Measurements from ENCODE around the gene NCOA1. TPM values are rescaled to one million over a fixed set of nuclear protein-coding genes. Genes with fewer than 3 reads are reported as not detected.

Gene NCOA1
- total RNA-seq, 1 donor from 2014 or later = 20.1 TPM

DNA sequence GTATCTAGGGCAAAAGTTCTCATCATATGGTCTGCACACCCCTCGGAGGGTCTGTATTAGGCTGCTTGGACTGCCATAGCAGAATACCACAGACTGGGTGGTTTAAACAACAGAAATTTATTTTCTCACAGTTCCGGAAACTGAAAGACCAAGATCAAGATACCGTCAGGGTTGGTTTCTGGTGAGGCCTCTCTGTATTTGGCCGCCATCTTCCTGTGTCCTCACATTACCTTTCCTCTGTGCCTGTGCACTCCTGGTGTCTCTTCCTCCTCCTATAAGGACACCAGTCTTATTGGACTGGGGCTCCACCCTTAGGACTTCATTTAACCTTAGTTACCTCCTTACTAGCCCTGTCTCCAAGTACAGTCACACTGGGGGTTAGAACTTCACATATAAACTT is 132.5 kb downstream of the NCOA1 start:
- H3K4me1 Mint-ChIP-seq = peaks cover 4% of the 10 kb centered on the region
- no peak for DNase-seq (ENCODE audit: low read depth, low spot score)
- H3K4me3 Mint-ChIP-seq = no peak overlapping the region
- H3K27ac Mint-ChIP-seq (ENCODE audit: unreplicated experiment) = no peak overlapping the region
- no peaks in the 10 kb centered on the region for H3K9me3 Mint-ChIP-seq
- H3K36me3 Mint-ChIP-seq (ENCODE audit: low read depth) = no peaks in the 10 kb centered on the region
- no peaks in the 10 kb centered on the region for H3K27me3 Mint-ChIP-seq (ENCODE audit: low read depth)
- no peak for TF ChIP-seq CTCF (conservative IDR thresholded peaks at IDR 0.05)

GRCh38 chr2:24625728-24626127 is 134.7 kb downstream of the NCOA1 start:
- H3K4me1 Mint-ChIP-seq = peaks cover 4% of the 10 kb centered on the region
- no peak for TF ChIP-seq CTCF (conservative IDR thresholded peaks at IDR 0.05)
- no peaks in the 10 kb centered on the region for H3K9me3 Mint-ChIP-seq
- H3K4me3 Mint-ChIP-seq = no peak overlapping the region
- H3K27me3 Mint-ChIP-seq (ENCODE audit: low read depth) = no peaks in the 10 kb centered on the region
- no peak overlapping the region for H3K27ac Mint-ChIP-seq (ENCODE audit: unreplicated experiment)
- H3K36me3 Mint-ChIP-seq (ENCODE audit: low read depth) = no peaks in the 10 kb centered on the region
- no peak for DNase-seq (ENCODE audit: low read depth, low spot score)

DNA sequence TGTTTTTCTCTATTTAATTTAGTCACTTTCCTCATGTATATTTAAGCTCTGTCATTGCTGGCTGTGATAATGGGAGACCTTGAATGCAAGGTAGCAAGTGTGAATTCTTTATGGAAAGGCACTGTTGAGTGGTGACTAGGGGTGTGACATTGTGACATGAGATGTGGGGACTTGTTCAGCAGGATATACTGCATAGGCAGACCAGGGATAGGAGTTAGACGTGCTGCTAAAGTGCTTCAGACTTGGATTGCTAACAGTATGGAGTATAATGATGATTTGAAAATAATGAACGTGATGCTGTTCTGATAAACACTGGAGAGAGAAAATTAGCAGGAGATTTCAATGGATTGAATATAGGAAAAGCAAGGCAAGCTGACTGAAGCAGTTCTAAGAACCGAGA is 135.1 kb downstream of the NCOA1 start:
- H3K4me3 Mint-ChIP-seq = no peak overlapping the region
- peaks cover 4% of the 10 kb centered on the region for H3K4me1 Mint-ChIP-seq
- no peaks in the 10 kb centered on the region for H3K27me3 Mint-ChIP-seq (ENCODE audit: low read depth)
- H3K36me3 Mint-ChIP-seq (ENCODE audit: low read depth) = no peaks in the 10 kb centered on the region
- no peak for DNase-seq (ENCODE audit: low read depth, low spot score)
- H3K27ac Mint-ChIP-seq (ENCODE audit: unreplicated experiment) = no peak overlapping the region
- no peaks in the 10 kb centered on the region for H3K9me3 Mint-ChIP-seq
- no peak for TF ChIP-seq CTCF (conservative IDR thresholded peaks at IDR 0.05)

GRCh38 chr2:24628746-24629145 is 137.7 kb downstream of the NCOA1 start:
- Mint-ChIP-seq H3K36me3 (ENCODE audit: low read depth) (no peaks in the 10 kb centered on the region), H3K4me3 (no peak overlapping the region), H3K4me1 (peaks cover 4% of the 10 kb centered on the region), H3K27ac (ENCODE audit: unreplicated experiment) (no peak overlapping the region), H3K9me3 (no peaks in the 10 kb centered on the region), H3K27me3 (ENCODE audit: low read depth) (no peaks in the 10 kb centered on the region)
- no peak for DNase-seq (ENCODE audit: low read depth, low spot score)
- no peak for TF ChIP-seq CTCF (conservative IDR thresholded peaks at IDR 0.05)

- H3K27ac Mint-ChIP-seq (ENCODE audit: unreplicated experiment) = no peak overlapping the region
- no peaks in the 10 kb centered on the region for H3K36me3 Mint-ChIP-seq (ENCODE audit: low read depth)
- H3K27me3 Mint-ChIP-seq (ENCODE audit: low read depth) = no peaks in the 10 kb centered on the region
- H3K4me3 Mint-ChIP-seq = no peak overlapping the region
- no peaks in the 10 kb centered on the region for H3K4me1 Mint-ChIP-seq
- TF ChIP-seq CTCF (conservative IDR thresholded peaks at IDR 0.05) = no peak
- DNase-seq (ENCODE audit: low read depth, low spot score) = no peak
- H3K9me3 Mint-ChIP-seq = no peaks in the 10 kb centered on the region
Observed at GRCh38 chr2:24632172-24632571, 141.1 kb downstream of the NCOA1 start.

GRCh38 chr2:24635181-24635580 is 144.1 kb downstream of the NCOA1 start:
- H3K27me3 Mint-ChIP-seq (ENCODE audit: low read depth) = no peaks in the 10 kb centered on the region
- H3K4me3 Mint-ChIP-seq = no peak overlapping the region
- peaks cover 4% of the 10 kb centered on the region for H3K9me3 Mint-ChIP-seq
- H3K4me1 Mint-ChIP-seq = no peaks in the 10 kb centered on the region
- H3K36me3 Mint-ChIP-seq (ENCODE audit: low read depth) = peaks cover 7% of the 10 kb centered on the region
- TF ChIP-seq CTCF (conservative IDR thresholded peaks at IDR 0.05) = no peak
- H3K27ac Mint-ChIP-seq (ENCODE audit: unreplicated experiment) = no peak overlapping the region
- DNase-seq (ENCODE audit: low read depth, low spot score) = no peak

All from neural crest cell (in vitro differentiated cells).